Uterus (tissue), 4 donors: ENCODE measurements around the gene MYBPC2. TPM values are rescaled to one million over a fixed set of nuclear protein-coding genes. Genes with fewer than 3 reads are reported as not detected.

Experiments
- DNase-seq, 2 donors: peaks; one replicate each; pipeline ENCODE4 v3.0.0-alpha.2; 2019 to 2020
- H3K27ac ChIP-seq, 2 donors: fragments of 200-600 bp; sonication (generic); 1 replicate in 1 of 2; 2 replicates in 1 of 2; pipeline ENCODE4 v1.5.1; 2016 to 2018
- H3K27me3 ChIP-seq, 2 donors: fragments of 200-600 bp; sonication (generic); one replicate each; pipeline ENCODE4 v1.5.1; 2018 to 2019; ENCODE audit warnings: control low read depth in 1 of 2
- H3K36me3 ChIP-seq, 2 donors: fragments of 200-600 bp; sonication (generic); one replicate each; pipeline ENCODE4 v1.5.1; 2019; ENCODE audit warnings: control low read depth in 1 of 2
- H3K4me1 ChIP-seq, 2 donors: fragments of 200-600 bp; sonication (generic); one replicate each; pipeline ENCODE4 v1.5.1; 2018 to 2019; ENCODE audit warnings: control low read depth in 1 of 2
- H3K4me3 ChIP-seq, 2 donors: fragments of 200-600 bp; sonication (generic); 1 replicate in 1 of 2; 2 replicates in 1 of 2; pipeline ENCODE4 v1.5.1; 2018 to 2019; ENCODE audit warnings: mild to moderate bottlenecking in 1 of 2
- H3K9me3 ChIP-seq, 2 donors: fragments of 200-600 bp; sonication (generic); one replicate each; pipeline ENCODE4 v1.5.1; 2019; ENCODE audit warnings: control low read depth in 1 of 2
- CTCF ChIP-seq, 4 experiments: fragments of 200-600 bp in 2 of 4; fragments of 450-650 bp in 2 of 4; sonication (generic) in 2 of 4; IDR thresholded peaks; one replicate each; pipeline ENCODE4 v1.5.1; 2016 to 2019; ENCODE audit warnings: antibody characterized with exemption in 4 of 4, mild to moderate bottlenecking in 2 of 4, moderate library complexity in 1 of 4
- POLR2A ChIP-seq, 2 donors: fragments of 450-650 bp; IDR thresholded peaks; one replicate each; pipeline ENCODE4 v1.6.1; 2016; ENCODE audit warnings: antibody characterized with exemption in 2 of 2, mild to moderate bottlenecking in 1 of 2, moderate library complexity in 1 of 2
- intact Hi-C: fragments of 100-400 bp; cut with DNase I; formaldehyde crosslinking; loops from one replicate; pipeline ENCODE4 v1.15.1; 2023; ENCODE audit warnings: low total_unique reads
- total RNA-seq, 4 donors: library from RNA; depleted of rRNA in 3 of 4; stranded (reverse); fragments of >200 nt in 3 of 4; gene quantifications; one replicate each; pipeline versions ENCODE4 v1.1.0 to v1.2.4, GENCODE V29; 2014 to 2023
- donor health status: DM: yes; HTN: yes; CAD: no.

The MYBPC2 gene
- total RNA-seq, 4 donors from 2014 or later = 0.24 to 0.28 TPM; not detected in 2

- peak overlapping the region; percentile 85 to 88 for H3K27ac ChIP-seq
- intact Hi-C loops = no loop called here
- no peaks in the 10 kb centered on the region for H3K36me3 ChIP-seq
- peaks cover 0 to 7% of the 10 kb centered on the region in 2 donors for H3K4me1 ChIP-seq
- TF ChIP-seq POLR2A (IDR thresholded peaks at IDR 0.05) (no peak), CTCF (IDR thresholded peaks at IDR 0.05) (no peak)
- H3K9me3 ChIP-seq = no peaks in the 10 kb centered on the region
- DNase-seq = no peak
- no peaks in the 10 kb centered on the region for H3K27me3 ChIP-seq
- H3K4me3 ChIP-seq = peak overlapping the region; percentile 59 to 97
Measured at GRCh38 chr19:50510700-50511068, 78.0 kb downstream of the MYBPC2 start.

GRCh38 chr19:50511069-50511822 is 78.6 kb downstream of the MYBPC2 start, which contains the start of gene JOSD2:
Gene JOSD2 (minus strand): TSS chr19:50511191. CDS start chr19:50510431, 760 bp downstream.
- H3K9me3 ChIP-seq = no peaks in the 10 kb centered on the region
- H3K4me3 ChIP-seq = peak within 1 kb of the TSS; percentile 59 to 97
- H3K4me1 ChIP-seq = peaks cover 0 to 7% of the 10 kb centered on the region in 2 donors
- TF ChIP-seq POLR2A (IDR thresholded peaks at IDR 0.05) (peak; percentile 34 to 55), CTCF (IDR thresholded peaks at IDR 0.05) (peak in 1 of 4 experiments; percentile 44)
- no peaks in the 10 kb centered on the region for H3K27me3 ChIP-seq
- intact Hi-C loops = no loop called here
- peak within 1 kb of the TSS; percentile 85 to 88 for H3K27ac ChIP-seq
- no peaks in the 10 kb centered on the region for H3K36me3 ChIP-seq
- DNase-seq = peak; percentile 97 to 99

GRCh38 chr19:50512112-50512998 is 79.7 kb downstream of the MYBPC2 start:
- no peak overlapping the region for H3K4me3 ChIP-seq

GRCh38 chr19:50512999-50513745 is 80.5 kb downstream of the MYBPC2 start:
- Histone ChIP-seq H3K4me3 (no peak overlapping the region), H3K4me1 (peaks cover 0 to 7% of the 10 kb centered on the region in 2 donors), H3K27ac (no peak overlapping the region), H3K27me3 (no peaks in the 10 kb centered on the region), H3K36me3 (no peaks in the 10 kb centered on the region), H3K9me3 (no peaks in the 10 kb centered on the region)
- intact Hi-C loops = no loop called here
- no peak for TF ChIP-seq CTCF (IDR thresholded peaks at IDR 0.05)
- no peak for TF ChIP-seq POLR2A (IDR thresholded peaks at IDR 0.05)
- no peak for DNase-seq

More at GRCh38 chr19:50512112-50512998, 79.7 kb downstream of the MYBPC2 start:
- no peaks in the 10 kb centered on the region for H3K27me3 ChIP-seq
- TF ChIP-seq POLR2A (IDR thresholded peaks at IDR 0.05) (no peak), CTCF (IDR thresholded peaks at IDR 0.05) (no peak)
- no peaks in the 10 kb centered on the region for H3K36me3 ChIP-seq
- peak overlapping the region in 1 of 2 donors; percentile 85 for H3K27ac ChIP-seq
- no peak for DNase-seq
- peaks cover 0 to 7% of the 10 kb centered on the region in 2 donors for H3K4me1 ChIP-seq
- H3K9me3 ChIP-seq = no peaks in the 10 kb centered on the region
- intact Hi-C loops = no loop called here
